Stomach (tissue), 4 donors: ENCODE data around the gene PDE9A.

Experiments used
- CTCF ChIP-seq, 7 experiments: fragments of 450-650 bp in 4 of 7; fragments of 200-600 bp in 3 of 7; sonication (generic) in 3 of 7; IDR thresholded peaks; one replicate each; pipeline ENCODE4 v1.5.1; 2016 to 2019; ENCODE audit warnings: antibody characterized with exemption in 7 of 7, control low read depth in 2 of 7, mild to moderate bottlenecking in 1 of 7
- EP300 ChIP-seq: sonication (generic); formaldehyde crosslinking; IDR thresholded peaks from one replicate; pipeline ENCODE4 v1.6.1; 2017; ENCODE audit warnings: antibody characterized with exemption
- POLR2A ChIP-seq, 4 donors: fragments of 450-650 bp; IDR thresholded peaks; one replicate each; pipeline ENCODE4 v1.6.1; 2016; ENCODE audit warnings: antibody characterized with exemption in 4 of 4, control low read depth in 2 of 4, mild to moderate bottlenecking in 1 of 4, moderate library complexity in 1 of 4
- POLR2AphosphoS5 ChIP-seq, 3 donors: sonication (generic); formaldehyde crosslinking; IDR thresholded peaks; one replicate each; pipeline ENCODE4 v1.6.1; 2016; ENCODE audit warnings: antibody characterized with exemption in 3 of 3

GRCh38 chr21:42775123-42775522 is 121.7 kb downstream of the PDE9A start:
- TF ChIP-seq POLR2A (IDR thresholded peaks at IDR 0.05) (no peak), CTCF (IDR thresholded peaks at IDR 0.05) (no peak), POLR2AphosphoS5 (IDR thresholded peaks at IDR 0.05) (no peak), EP300 (no peak)
